Neural cell (in vitro differentiated cells): ENCODE data around the gene TOPBP1. TPM values are rescaled to one million over a fixed set of nuclear protein-coding genes. Genes with fewer than 3 reads are reported as not detected.

Experiments used
- H2AFZ ChIP-seq: fragments of 200-600, 300-800 bp; sonication (generic), shearing (Covaris generic); 2 replicates; pipeline ENCODE4 v1.6.0; 2014; ENCODE audit warnings: low read depth, mild to moderate bottlenecking, antibody characterized with exemption, low read length, moderate library complexity
- H3F3A ChIP-seq: fragments of 200-600 bp; shearing (Covaris generic); 2 replicates; pipeline ENCODE4 v1.6.1; 2016; ENCODE audit warnings: mild to moderate bottlenecking, moderate library complexity, mixed read lengths, antibody characterized with exemption, low read length; ENCODE audit not compliant: insufficient read depth, poor library complexity, severe bottlenecking
- H3K27ac ChIP-seq: fragments of 200-600, 300-800 bp; sonication (generic), shearing (Covaris generic); 2 replicates; pipeline ENCODE4 v1.5.1; 2014; ENCODE audit warnings: mild to moderate bottlenecking, low read length, moderate library complexity
- H3K27me3 ChIP-seq: fragments of 300-800, 200-600 bp; sonication (generic), shearing (Covaris generic); 2 replicates; pipeline ENCODE4 v1.6.0; 2014; ENCODE audit warnings: mild to moderate bottlenecking, low read depth, low read length, moderate library complexity; ENCODE audit not compliant: insufficient read depth
- H3K36me3 ChIP-seq: fragments of 300-800, 200-600 bp; sonication (generic), shearing (Covaris generic); 2 replicates; pipeline ENCODE4 v1.5.1; 2014; ENCODE audit warnings: mild to moderate bottlenecking, antibody characterized with exemption, low read length, moderate library complexity; ENCODE audit not compliant: insufficient read depth
- H3K4me2 ChIP-seq: fragments of 300-800, 200-600 bp; sonication (generic), shearing (Covaris generic); 2 replicates; pipeline ENCODE4 v1.6.0; 2014; ENCODE audit warnings: mild to moderate bottlenecking, low read length
- H3K4me3 ChIP-seq: fragments of 300-800, 200-600 bp; sonication (generic), shearing (Covaris generic); 2 replicates; pipeline ENCODE4 v1.5.1; 2014; ENCODE audit warnings: mild to moderate bottlenecking, low read length, moderate library complexity
- H3K79me2 ChIP-seq: fragments of 200-600 bp; shearing (Covaris generic); replicated peaks from 2 replicates; pipeline ENCODE4 v1.6.0; 2014; ENCODE audit warnings: mild to moderate bottlenecking, low read length, moderate library complexity; ENCODE audit not compliant: insufficient read depth
- H3K9ac ChIP-seq: fragments of 300-800, 200-600 bp; sonication (generic), shearing (Covaris generic); 2 replicates; pipeline ENCODE4 v1.6.1; 2016; ENCODE audit warnings: mild to moderate bottlenecking, low read length, mixed read lengths
- H3K9me2 ChIP-seq: fragments of 200-600 bp; shearing (Covaris generic); 2 replicates; pipeline ENCODE4 v1.6.1; 2016; ENCODE audit warnings: mild to moderate bottlenecking, low read length, mixed read lengths; ENCODE audit not compliant: insufficient read depth
- H3K9me3 ChIP-seq: fragments of 200-600, 300-800 bp; sonication (generic), shearing (Covaris generic); 2 replicates; pipeline ENCODE4 v1.6.1; 2016; ENCODE audit warnings: mild to moderate bottlenecking, mixed run types, low read length, moderate library complexity, mixed read lengths
- H4K20me1 ChIP-seq: fragments of 200-600 bp; shearing (Covaris generic); 2 replicates; pipeline ENCODE4 v1.6.1; 2016; ENCODE audit warnings: mild to moderate bottlenecking, mixed run types; ENCODE audit not compliant: insufficient read depth
- EP300 ChIP-seq: fragments of 450-650 bp; conservative IDR thresholded peaks from 2 replicates; pipeline ENCODE4 v1.6.1; 2014; ENCODE audit warnings: antibody characterized with exemption, mild to moderate bottlenecking, moderate library complexity; ENCODE audit not compliant: poor library complexity, severe bottlenecking
- EZH2 ChIP-seq: fragments of 200-600, 300-800 bp; shearing (Covaris generic), sonication (generic); IDR thresholded peaks from 2 replicates; pipeline ENCODE4 v1.6.1; 2014; ENCODE audit warnings: antibody characterized with exemption, low read length, borderline replicate concordance, mild to moderate bottlenecking; ENCODE audit not compliant: insufficient read depth, poor library complexity, severe bottlenecking
- MXI1 ChIP-seq: fragments of 450-650 bp; conservative IDR thresholded peaks from 2 replicates; pipeline ENCODE4 v1.6.1; 2014; ENCODE audit warnings: antibody characterized with exemption, mild to moderate bottlenecking; ENCODE audit not compliant: poor library complexity, severe bottlenecking
- POLR2AphosphoS5 ChIP-seq: IDR thresholded peaks from 2 replicates; pipeline ENCODE4 v1.6.1; 2012
- RAD21 ChIP-seq: fragments of 450-650 bp; conservative IDR thresholded peaks from 2 replicates; pipeline ENCODE4 v1.6.1; 2014; ENCODE audit warnings: antibody characterized with exemption, mild to moderate bottlenecking, moderate library complexity
- SMC3 ChIP-seq: fragments of 450-650 bp; conservative IDR thresholded peaks from 2 replicates; pipeline ENCODE4 v1.6.1; 2014; ENCODE audit warnings: antibody characterized with exemption, mild to moderate bottlenecking, moderate library complexity; ENCODE audit not compliant: poor library complexity
- TAF1 ChIP-seq: IDR thresholded peaks from 2 replicates; pipeline ENCODE4 v1.6.1; 2012; ENCODE audit warnings: low read depth
- polyA plus RNA-seq: library from polyadenylated mRNA; depleted of rRNA; stranded (reverse); fragments of >200 nt; gene quantifications from 2 replicates; pipeline ENCODE4 v1.2.3, GENCODE V29; 2014
- TF ChIP-seq, protein P1 (sequence below): fragments of 450-650 bp; IDR thresholded peaks from 2 replicates; pipeline ENCODE4 v1.5.1; 2014; ENCODE audit warnings: antibody characterized with exemption, mild to moderate bottlenecking, moderate library complexity; ENCODE audit not compliant: poor library complexity, severe bottlenecking
- TF ChIP-seq, protein P2 (sequence below): IDR thresholded peaks from 2 replicates; pipeline ENCODE4 v1.6.1; 2012; ENCODE audit warnings: borderline replicate concordance

Gene TOPBP1
- polyA plus RNA-seq, 1 donor from 2014 or later, result 46.6 TPM

DNA sequence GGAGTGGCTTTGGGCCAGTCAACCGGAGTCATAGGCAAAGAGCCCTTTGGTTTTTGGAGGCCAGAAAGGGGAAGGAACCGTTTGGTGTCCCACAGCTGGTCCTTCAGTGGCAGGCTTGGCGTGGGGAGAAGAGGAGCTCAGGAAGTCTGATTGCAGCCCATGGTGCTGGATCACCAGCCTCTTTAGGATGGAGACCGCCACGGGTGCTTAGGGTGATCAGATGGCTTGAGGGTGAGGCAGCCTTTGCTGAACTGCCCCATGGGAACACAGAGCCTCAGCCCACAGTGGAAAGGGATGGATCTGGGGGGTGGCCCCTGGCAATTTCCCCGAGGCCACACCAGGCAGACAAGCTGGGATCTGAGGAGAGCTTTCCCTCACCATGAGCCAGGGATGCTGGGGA lies 38.6 kb upstream of the TOPBP1 start:
- Histone ChIP-seq H3K4me2 (no peak overlapping the region), H3K36me3 (no peaks in the 10 kb centered on the region), H3K9me2 (no peaks in the 10 kb centered on the region), H3K9me3 (no peaks in the 10 kb centered on the region), H3K27me3 (no peaks in the 10 kb centered on the region), H3K79me2 (no peaks in the 10 kb centered on the region), H2AFZ (no peak overlapping the region), H3K9ac (no peak overlapping the region), H3K27ac (no peak overlapping the region), H3K4me3 (no peak overlapping the region), H4K20me1 (no peaks in the 10 kb centered on the region), H3F3A (no peaks in the 10 kb centered on the region)
- TF ChIP-seq, protein P1, sequence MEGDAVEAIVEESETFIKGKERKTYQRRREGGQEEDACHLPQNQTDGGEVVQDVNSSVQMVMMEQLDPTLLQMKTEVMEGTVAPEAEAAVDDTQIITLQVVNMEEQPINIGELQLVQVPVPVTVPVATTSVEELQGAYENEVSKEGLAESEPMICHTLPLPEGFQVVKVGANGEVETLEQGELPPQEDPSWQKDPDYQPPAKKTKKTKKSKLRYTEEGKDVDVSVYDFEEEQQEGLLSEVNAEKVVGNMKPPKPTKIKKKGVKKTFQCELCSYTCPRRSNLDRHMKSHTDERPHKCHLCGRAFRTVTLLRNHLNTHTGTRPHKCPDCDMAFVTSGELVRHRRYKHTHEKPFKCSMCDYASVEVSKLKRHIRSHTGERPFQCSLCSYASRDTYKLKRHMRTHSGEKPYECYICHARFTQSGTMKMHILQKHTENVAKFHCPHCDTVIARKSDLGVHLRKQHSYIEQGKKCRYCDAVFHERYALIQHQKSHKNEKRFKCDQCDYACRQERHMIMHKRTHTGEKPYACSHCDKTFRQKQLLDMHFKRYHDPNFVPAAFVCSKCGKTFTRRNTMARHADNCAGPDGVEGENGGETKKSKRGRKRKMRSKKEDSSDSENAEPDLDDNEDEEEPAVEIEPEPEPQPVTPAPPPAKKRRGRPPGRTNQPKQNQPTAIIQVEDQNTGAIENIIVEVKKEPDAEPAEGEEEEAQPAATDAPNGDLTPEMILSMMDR, result no peak
- TF ChIP-seq SMC3, result no peak
- TF ChIP-seq EZH2, result no peak
- no peak for TF ChIP-seq MXI1
- no peak for TF ChIP-seq RAD21
- TF ChIP-seq, protein P2, sequence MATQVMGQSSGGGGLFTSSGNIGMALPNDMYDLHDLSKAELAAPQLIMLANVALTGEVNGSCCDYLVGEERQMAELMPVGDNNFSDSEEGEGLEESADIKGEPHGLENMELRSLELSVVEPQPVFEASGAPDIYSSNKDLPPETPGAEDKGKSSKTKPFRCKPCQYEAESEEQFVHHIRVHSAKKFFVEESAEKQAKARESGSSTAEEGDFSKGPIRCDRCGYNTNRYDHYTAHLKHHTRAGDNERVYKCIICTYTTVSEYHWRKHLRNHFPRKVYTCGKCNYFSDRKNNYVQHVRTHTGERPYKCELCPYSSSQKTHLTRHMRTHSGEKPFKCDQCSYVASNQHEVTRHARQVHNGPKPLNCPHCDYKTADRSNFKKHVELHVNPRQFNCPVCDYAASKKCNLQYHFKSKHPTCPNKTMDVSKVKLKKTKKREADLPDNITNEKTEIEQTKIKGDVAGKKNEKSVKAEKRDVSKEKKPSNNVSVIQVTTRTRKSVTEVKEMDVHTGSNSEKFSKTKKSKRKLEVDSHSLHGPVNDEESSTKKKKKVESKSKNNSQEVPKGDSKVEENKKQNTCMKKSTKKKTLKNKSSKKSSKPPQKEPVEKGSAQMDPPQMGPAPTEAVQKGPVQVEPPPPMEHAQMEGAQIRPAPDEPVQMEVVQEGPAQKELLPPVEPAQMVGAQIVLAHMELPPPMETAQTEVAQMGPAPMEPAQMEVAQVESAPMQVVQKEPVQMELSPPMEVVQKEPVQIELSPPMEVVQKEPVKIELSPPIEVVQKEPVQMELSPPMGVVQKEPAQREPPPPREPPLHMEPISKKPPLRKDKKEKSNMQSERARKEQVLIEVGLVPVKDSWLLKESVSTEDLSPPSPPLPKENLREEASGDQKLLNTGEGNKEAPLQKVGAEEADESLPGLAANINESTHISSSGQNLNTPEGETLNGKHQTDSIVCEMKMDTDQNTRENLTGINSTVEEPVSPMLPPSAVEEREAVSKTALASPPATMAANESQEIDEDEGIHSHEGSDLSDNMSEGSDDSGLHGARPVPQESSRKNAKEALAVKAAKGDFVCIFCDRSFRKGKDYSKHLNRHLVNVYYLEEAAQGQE, result no peak
- no peak for TF ChIP-seq POLR2AphosphoS5
- no peak for TF ChIP-seq TAF1
- no peak for TF ChIP-seq EP300

DNA sequence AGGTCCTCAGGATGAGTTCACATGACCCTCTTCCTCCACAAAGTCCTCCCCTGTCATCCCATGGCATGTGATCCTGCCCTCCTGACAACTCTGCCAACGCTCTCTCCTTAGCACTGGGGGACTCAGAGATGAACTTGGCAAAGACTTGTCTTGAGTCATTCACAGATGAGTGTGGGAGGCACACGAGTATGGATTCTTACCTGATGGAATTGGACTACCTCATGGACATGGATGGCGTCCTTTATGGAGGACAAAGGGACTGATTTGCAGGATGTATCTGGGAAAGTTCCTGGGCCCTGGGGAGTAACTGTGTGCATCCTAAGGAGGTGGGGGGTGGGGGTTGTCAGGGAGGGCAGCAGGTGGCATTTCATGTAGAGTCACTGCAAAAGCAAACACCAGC lies 38.2 kb upstream of the TOPBP1 start:
- no peaks in the 10 kb centered on the region for H3K9me2 ChIP-seq

More for the DNA sequence above, 38.2 kb upstream of the TOPBP1 start:
- no peaks in the 10 kb centered on the region for H4K20me1 ChIP-seq
- no peaks in the 10 kb centered on the region for H3K36me3 ChIP-seq
- TF ChIP-seq SMC3, result no peak
- TF ChIP-seq, protein P1, result no peak
- no peak for TF ChIP-seq EP300
- TF ChIP-seq EZH2, result no peak
- no peak for TF ChIP-seq TAF1
- TF ChIP-seq RAD21, result no peak
- no peak for TF ChIP-seq POLR2AphosphoS5
- TF ChIP-seq, protein P2, result no peak
- no peak for TF ChIP-seq MXI1
- no peak overlapping the region for H3K27ac ChIP-seq
- no peaks in the 10 kb centered on the region for H3K79me2 ChIP-seq
- no peaks in the 10 kb centered on the region for H3F3A ChIP-seq
- H3K4me2 ChIP-seq, result no peak overlapping the region
- no peak overlapping the region for H3K9ac ChIP-seq
- H2AFZ ChIP-seq, result no peak overlapping the region
- no peaks in the 10 kb centered on the region for H3K27me3 ChIP-seq
- H3K4me3 ChIP-seq, result no peak overlapping the region
- H3K9me3 ChIP-seq, result no peaks in the 10 kb centered on the region
